ENCODE measurements around the gene COPG1. TPM values are rescaled to one million over a fixed set of nuclear protein-coding genes. Genes with fewer than 3 reads are reported as not detected.
A peak's percentile ranks its signal among the peaks of the same experiment; 100 is the strongest.

Gene COPG1
- total and polyA plus RNA-seq, 9 of the 15 experiments (the other 6 are each of a cell fraction or from before 2014, with no cell fraction given), result 40.3 to 105 (median 62.4) TPM

- TF ChIP-seq CHAMP1 (IDR thresholded peaks at IDR 0.05), result no peak
- TF ChIP-seq CHD1 (IDR thresholded peaks at IDR 0.05; ENCODE audit: low read length), result peak; percentile 64
- no peak for TF ChIP-seq ESRRB (CRISPR knock-in tag; IDR thresholded peaks at IDR 0.05; ENCODE audit: borderline replicate concordance)
- TF ChIP-seq, protein P1, sequence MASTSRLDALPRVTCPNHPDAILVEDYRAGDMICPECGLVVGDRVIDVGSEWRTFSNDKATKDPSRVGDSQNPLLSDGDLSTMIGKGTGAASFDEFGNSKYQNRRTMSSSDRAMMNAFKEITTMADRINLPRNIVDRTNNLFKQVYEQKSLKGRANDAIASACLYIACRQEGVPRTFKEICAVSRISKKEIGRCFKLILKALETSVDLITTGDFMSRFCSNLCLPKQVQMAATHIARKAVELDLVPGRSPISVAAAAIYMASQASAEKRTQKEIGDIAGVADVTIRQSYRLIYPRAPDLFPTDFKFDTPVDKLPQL (IDR thresholded peaks at IDR 0.05; ENCODE audit: extremely low read depth, insufficient read length), result no peak
- TF ChIP-seq NCOA4 (IDR thresholded peaks at IDR 0.05; ENCODE audit: partially characterized antibody), result no peak
- TF ChIP-seq, protein P2, sequence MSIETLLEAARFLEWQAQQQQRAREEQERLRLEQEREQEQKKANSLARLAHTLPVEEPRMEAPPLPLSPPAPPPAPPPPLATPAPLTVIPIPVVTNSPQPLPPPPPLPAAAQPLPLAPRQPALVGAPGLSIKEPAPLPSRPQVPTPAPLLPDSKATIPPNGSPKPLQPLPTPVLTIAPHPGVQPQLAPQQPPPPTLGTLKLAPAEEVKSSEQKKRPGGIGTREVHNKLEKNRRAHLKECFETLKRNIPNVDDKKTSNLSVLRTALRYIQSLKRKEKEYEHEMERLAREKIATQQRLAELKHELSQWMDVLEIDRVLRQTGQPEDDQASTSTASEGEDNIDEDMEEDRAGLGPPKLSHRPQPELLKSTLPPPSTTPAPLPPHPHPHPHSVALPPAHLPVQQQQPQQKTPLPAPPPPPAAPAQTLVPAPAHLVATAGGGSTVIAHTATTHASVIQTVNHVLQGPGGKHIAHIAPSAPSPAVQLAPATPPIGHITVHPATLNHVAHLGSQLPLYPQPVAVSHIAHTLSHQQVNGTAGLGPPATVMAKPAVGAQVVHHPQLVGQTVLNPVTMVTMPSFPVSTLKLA (conservative IDR thresholded peaks at IDR 0.05), result peak in 1 of 2 experiments; percentile 20; a peak in 1 of 4 replicates
- TF ChIP-seq NFXL1 (CRISPR knock-in tag; IDR thresholded peaks at IDR 0.05), result no peak
- no peak for TF ChIP-seq TEAD2 (tag; IDR thresholded peaks at IDR 0.05)
- no peak for TF ChIP-seq ZNF785 (CRISPR knock-in tag; IDR thresholded peaks at IDR 0.05)
- TF ChIP-seq MCM7 (IDR thresholded peaks at IDR 0.05), result no peak
- no peak for TF ChIP-seq THRAP3 (IDR thresholded peaks at IDR 0.05; ENCODE audit: borderline replicate concordance)
- no peak for TF ChIP-seq ETV1 (tag; conservative IDR thresholded peaks at IDR 0.05; ENCODE audit: low read depth)
- no peak for TF ChIP-seq FOXK1 (CRISPR knock-in tag; IDR thresholded peaks at IDR 0.05; ENCODE audit: borderline replicate concordance)
- no peak for TF ChIP-seq MTF1 (CRISPR knock-in tag; IDR thresholded peaks at IDR 0.05; ENCODE audit: borderline replicate concordance)
- no peak for TF ChIP-seq ZC3H4 (CRISPR knock-in tag; IDR thresholded peaks at IDR 0.05; ENCODE audit: borderline replicate concordance)
- TF ChIP-seq XRCC4 (IDR thresholded peaks at IDR 0.05; ENCODE audit: extremely low read depth, insufficient read depth, insufficient read length), result no peak
- no peak for TF ChIP-seq STAG1 (CRISPR knock-in tag; IDR thresholded peaks at IDR 0.05; ENCODE audit: borderline replicate concordance)
- no peak for TF ChIP-seq ZNF76 (CRISPR knock-in tag; IDR thresholded peaks at IDR 0.05; ENCODE audit: borderline replicate concordance)
- TF ChIP-seq SNIP1 (IDR thresholded peaks at IDR 0.05; ENCODE audit: low read depth), result no peak
- no peak for TF ChIP-seq ATF7 (IDR thresholded peaks at IDR 0.05)
- TF ChIP-seq, protein P3, sequence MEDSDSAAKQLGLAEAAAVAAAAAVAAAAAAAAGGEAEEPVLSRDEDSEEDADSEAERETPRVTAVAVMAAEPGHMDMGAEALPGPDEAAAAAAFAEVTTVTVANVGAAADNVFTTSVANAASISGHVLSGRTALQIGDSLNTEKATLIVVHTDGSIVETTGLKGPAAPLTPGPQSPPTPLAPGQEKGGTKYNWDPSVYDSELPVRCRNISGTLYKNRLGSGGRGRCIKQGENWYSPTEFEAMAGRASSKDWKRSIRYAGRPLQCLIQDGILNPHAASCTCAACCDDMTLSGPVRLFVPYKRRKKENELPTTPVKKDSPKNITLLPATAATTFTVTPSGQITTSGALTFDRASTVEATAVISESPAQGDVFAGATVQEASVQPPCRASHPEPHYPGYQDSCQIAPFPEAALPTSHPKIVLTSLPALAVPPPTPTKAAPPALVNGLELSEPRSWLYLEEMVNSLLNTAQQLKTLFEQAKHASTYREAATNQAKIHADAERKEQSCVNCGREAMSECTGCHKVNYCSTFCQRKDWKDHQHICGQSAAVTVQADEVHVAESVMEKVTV (CRISPR knock-in tag; IDR thresholded peaks at IDR 0.05), result no peak
- no peak for TF ChIP-seq HMG20B (CRISPR knock-in tag; IDR thresholded peaks at IDR 0.05)
These were observed 29.8 kb downstream of the COPG1 start (continued) for GRCh38 chr3:129278966-129279906.

Data from K562 (cell line).